Right cardiac atrium (tissue), 5 donors: ENCODE measurements around the gene DIP2C. TPM values are rescaled to one million over a fixed set of nuclear protein-coding genes. Genes with fewer than 3 reads are reported as not detected.

ENCODE experiments used
- ATAC-seq, 2 donors: fragments of 200-7000 bp; cut with Tn5 transposase; one replicate each; pipeline versions ENCODE4 v1.8.0 to v1.9.1; 2020; ENCODE audit warnings: moderate library complexity in 2 of 2, mild to moderate bottlenecking in 1 of 2
- DNase-seq, 3 donors: peaks; one replicate each; pipeline ENCODE4 v3.0.0-alpha.2; 2020
- H3K27ac ChIP-seq: one replicate; pipeline ENCODE4 v1.5.1; 2013; ENCODE audit warnings: mild to moderate bottlenecking, low read length, control low read depth, moderate library complexity
- H3K27me3 ChIP-seq: one replicate; pipeline ENCODE4 v1.6.1; 2013; ENCODE audit not compliant: control insufficient read depth, insufficient read depth
- H3K4me1 ChIP-seq: one replicate; pipeline ENCODE4 v1.6.1; 2013; ENCODE audit warnings: low read length; ENCODE audit not compliant: control insufficient read depth, insufficient read depth
- H3K4me3 ChIP-seq: one replicate; pipeline ENCODE4 v1.5.1; 2013; ENCODE audit warnings: low read length, control low read depth
- H3K9me3 ChIP-seq: one replicate; pipeline ENCODE4 v1.6.1; 2013; ENCODE audit warnings: low read length; ENCODE audit not compliant: control insufficient read depth
- WGBS: extraction: QIAGEN DNeasy Blood & Tissue Kit; methylation state at CpG from one replicate; pipeline ENCODE4 v1.1.7; 2013; 5-methylcytosine and 5-hydroxymethylcytosine counted together
- intact Hi-C, 4 donors: fragments of 100-400 bp; cut with DNase I; formaldehyde crosslinking; loops; one replicate each; pipeline versions ENCODE4 v1.11.0 to v1.14.0; 2022 to 2023
- polyA plus RNA-seq: library from polyadenylated mRNA; stranded (reverse); fragments of 200-250 nt; gene quantifications from one replicate; pipeline ENCODE4 v1.2.3, GENCODE V29; 2013
- total RNA-seq, 4 donors: library from RNA; stranded (reverse); fragmentation: NEBNext Ultra II Directional; extraction: Animal tissue kit (Norgen Biotek cat#: 25700); gene quantifications; one replicate each; pipeline ENCODE4 v1.2.1, GENCODE V29; 2021
- donor health status: healthy with polysubstance abuse.
- donor health status: DM: no; HTN: yes; CAD: no.
- donor health status: DM: no; HTN: no; CAD: no.
- donor health status: DM: no; HTN: yes; CAD: no; lungs with severe emphysema.
- donor health status: DM: yes; HTN: yes; CAD: no.

The DIP2C gene
- total and polyA plus RNA-seq, 5 donors: 7.9 to 31.5 (median 25.5) TPM

DNA sequence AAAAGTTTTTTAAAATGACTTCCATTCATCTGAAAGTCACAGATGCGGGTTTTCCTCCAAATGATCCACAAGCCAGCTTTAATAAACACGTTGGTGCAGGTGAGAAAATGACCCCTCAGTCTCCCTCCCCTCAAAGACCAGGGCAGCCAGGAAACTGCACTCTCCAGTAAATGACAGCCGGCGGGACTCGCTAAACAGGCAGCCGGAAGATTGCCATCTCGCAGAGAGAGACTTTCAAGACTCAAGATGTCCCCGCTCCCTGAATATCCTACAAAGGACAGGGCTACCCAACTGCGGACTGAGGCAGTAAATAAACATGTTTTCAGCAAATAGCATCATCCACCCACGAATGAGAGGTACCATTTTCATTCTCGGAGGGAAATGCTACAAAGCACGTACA is 116.8 kb downstream of the DIP2C start:
- no peak for ATAC-seq
- Histone ChIP-seq H3K27ac (no peak overlapping the region), H3K4me1 (peaks cover 4% of the 10 kb centered on the region), H3K27me3 (no peaks in the 10 kb centered on the region), H3K4me3 (no peak overlapping the region), H3K9me3 (no peaks in the 10 kb centered on the region)
- no peak for DNase-seq
- 88% methylated on average over 12 of the region's 12 CpGs for WGBS
- intact Hi-C loops: no loop called here

DNA sequence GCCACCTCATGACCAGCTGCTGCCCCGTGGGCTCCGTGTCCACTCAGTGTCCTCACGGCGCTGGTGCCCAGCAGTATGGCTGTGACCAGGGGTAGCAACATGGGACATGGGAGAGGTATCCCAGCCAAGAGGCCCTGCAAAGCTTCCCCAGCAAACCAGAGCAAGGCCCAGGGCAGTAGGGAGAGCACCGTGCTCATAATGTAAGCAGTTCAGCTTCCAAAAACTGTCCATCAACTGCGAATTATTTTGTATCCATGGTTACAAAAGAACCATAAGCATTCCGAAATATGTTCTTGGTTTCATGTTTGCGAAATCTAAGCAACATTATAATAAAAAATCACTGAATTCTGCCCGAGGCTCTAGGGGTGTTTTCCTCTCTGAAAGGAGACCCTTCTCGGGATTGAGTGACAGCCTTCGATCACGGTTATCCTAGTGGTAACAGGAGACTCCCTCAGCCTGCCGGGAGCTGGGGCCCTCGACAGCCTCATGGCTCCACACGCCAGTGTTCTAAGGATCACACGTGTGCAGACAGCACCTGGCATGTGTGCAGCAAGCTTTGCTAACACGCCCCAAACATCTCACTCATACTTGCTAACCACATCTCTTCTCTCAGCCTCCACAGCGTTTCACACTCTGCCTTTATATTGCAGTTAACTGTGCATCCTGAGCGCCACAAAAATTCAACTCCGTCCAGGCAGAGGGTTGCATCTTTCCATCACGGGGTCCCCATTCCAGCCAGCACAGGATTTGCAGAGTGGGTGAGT is 117.6 kb downstream of the DIP2C start:
- no peak overlapping the region for H3K27ac ChIP-seq
- 86% methylated on average over 21 of the region's 21 CpGs for WGBS
- H3K9me3 ChIP-seq: no peaks in the 10 kb centered on the region
- intact Hi-C loops: no loop called here
- ATAC-seq (no peak), DNase-seq (no peak)
- H3K27me3 ChIP-seq: no peaks in the 10 kb centered on the region
- peaks cover 4% of the 10 kb centered on the region for H3K4me1 ChIP-seq
- no peak overlapping the region for H3K4me3 ChIP-seq

DNA sequence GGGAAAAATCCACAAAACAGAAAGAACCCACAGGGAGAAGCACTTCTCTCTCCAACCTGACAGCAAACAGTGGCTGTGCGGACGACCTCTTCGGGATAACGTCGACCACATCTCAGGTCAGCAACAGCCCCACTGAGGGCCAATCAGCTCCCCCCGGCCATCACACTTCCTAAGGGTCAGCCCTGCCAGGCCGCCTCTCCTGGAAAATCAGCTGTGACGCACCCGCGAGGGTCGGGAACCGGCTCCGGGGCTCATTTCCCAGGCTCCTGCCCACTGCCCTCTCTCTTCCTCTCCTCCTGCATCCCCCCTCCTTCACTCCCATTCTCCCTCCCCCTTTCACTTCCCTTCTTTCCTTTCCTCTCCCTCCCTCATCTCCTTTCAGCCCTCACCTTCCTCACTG is 118.3 kb downstream of the DIP2C start:
- Histone ChIP-seq H3K9me3 (no peaks in the 10 kb centered on the region), H3K4me3 (no peak overlapping the region), H3K27ac (no peak overlapping the region), H3K27me3 (no peaks in the 10 kb centered on the region), H3K4me1 (peaks cover 4% of the 10 kb centered on the region)
- ATAC-seq: no peak
- 70% methylated on average over 13 of the region's 13 CpGs for WGBS
- intact Hi-C loops: no loop called here
- no peak for DNase-seq

DNA sequence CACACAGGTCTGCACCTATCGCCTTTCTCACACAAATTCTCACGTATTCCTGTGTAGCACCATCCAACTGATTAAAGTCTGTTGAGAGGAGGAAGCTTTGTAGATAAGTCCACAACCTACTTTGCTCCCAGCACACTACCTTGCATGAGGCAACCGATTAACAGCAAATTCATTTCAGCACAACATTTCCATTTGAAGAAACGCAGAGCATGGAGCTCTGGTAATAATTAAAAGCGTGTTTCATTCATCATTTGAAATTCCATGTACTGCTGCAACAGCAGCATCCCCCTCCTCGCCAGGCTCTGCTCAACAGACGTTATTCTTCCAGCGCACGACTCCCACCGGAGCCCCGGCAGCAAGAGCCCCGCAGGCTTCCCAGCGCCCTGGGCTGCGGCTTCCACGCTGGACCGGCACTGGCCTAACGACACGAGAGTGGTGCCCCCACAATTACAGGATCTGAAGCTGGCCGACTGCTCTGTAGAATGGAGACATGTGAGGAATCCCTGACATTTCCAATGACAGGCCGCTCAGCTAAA is 118.8 kb downstream of the DIP2C start:
- H3K4me3 ChIP-seq: no peak overlapping the region
- DNase-seq: no peak
- H3K9me3 ChIP-seq: no peaks in the 10 kb centered on the region

DNA sequence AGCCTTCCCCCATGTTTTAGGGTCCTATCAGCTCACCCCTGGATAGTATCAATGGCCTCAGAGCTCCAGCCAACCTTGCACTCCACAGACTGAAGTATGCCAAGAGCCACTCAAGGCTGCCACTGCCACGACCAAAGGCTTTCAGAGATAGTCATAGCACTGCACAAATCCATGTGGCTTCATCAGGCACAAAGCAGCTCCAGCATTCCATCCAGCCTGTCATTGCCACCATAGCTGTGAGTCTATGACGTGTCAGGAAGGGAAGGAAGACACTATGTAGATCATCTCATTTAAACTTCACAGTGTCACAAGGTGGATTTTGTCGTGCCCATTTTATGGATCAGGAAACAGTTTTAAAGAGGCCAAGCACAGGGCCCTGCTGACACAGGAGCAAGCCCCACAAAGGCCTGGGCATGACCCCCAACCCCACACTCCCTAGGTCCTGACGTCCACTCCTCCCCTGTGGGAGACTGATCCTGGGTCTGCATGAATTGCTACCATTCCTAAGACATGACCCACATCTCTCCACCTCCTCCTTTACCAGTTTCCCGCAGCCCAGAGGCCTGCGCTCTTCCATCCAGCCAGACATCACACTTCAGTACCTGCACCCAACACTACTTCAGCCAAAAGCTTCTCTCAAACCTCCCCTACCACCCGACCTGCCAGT is 119.4 kb downstream of the DIP2C start:
- no peak overlapping the region for H3K27ac ChIP-seq
- H3K27me3 ChIP-seq: no peaks in the 10 kb centered on the region
- ATAC-seq (no peak), DNase-seq (no peak)
- H3K9me3 ChIP-seq: no peaks in the 10 kb centered on the region
- intact Hi-C loops: no loop called here
- H3K4me3 ChIP-seq: no peak overlapping the region
- WGBS: 93% methylated on average over 7 of the region's 7 CpGs
- peaks cover 1% of the 10 kb centered on the region for H3K4me1 ChIP-seq

More for the DNA sequence above, 118.8 kb downstream of the DIP2C start:
- intact Hi-C loops: no loop called here
- Histone ChIP-seq H3K27me3 (no peaks in the 10 kb centered on the region), H3K4me1 (peaks cover 4% of the 10 kb centered on the region), H3K27ac (no peak overlapping the region)
- 86% methylated on average over 20 of the region's 20 CpGs for WGBS
- ATAC-seq: no peak

DNA sequence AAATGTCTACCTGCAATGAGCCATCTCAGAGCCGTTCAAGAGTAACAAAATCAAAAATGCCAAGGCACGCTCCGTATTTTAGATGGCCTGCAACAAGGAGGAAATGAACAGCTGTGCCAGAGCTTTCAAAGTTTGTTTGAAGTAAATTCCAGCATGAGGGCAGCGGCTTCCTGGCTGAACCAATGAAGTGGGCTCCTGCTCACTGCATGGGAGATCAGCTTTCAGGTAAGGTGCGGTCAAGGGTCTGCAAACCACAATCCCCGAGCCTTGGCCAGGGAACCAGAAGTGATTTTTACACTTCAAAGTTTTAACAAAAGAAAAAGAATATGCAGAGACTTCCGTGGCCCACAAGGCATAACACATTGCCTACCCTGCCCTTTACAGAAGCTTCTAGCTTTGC is 120.6 kb downstream of the DIP2C start:
- WGBS: 97% methylated on average over 7 of the region's 7 CpGs
- no peak for ATAC-seq
- peaks cover 1% of the 10 kb centered on the region for H3K4me1 ChIP-seq
- H3K27ac ChIP-seq: no peak overlapping the region
- no peak overlapping the region for H3K4me3 ChIP-seq
- DNase-seq: no peak
- intact Hi-C loops: no loop called here
- H3K9me3 ChIP-seq: no peaks in the 10 kb centered on the region
- H3K27me3 ChIP-seq: no peaks in the 10 kb centered on the region

DNA sequence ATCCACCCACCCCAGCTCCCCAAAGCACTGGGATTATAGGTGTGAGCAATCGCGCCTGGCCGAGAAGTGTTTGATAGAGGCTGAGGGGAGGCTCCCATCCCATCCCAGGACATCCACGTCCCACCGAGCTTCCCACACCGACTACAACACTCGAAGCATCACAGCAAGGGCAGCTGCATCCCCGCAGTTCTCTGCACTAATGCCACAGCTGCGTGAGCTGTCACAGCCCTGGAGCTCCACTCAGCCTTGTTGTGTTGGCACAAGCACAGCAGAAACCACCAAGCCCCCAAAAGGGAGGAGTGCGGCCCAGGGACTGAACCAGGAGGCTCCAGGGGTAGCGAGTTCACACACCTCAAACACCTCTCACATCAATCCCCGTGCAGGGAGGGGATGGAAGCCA is 121.6 kb downstream of the DIP2C start:
- intact Hi-C loops: no loop called here
- peaks cover 3% of the 10 kb centered on the region for H3K4me1 ChIP-seq
- no peaks in the 10 kb centered on the region for H3K9me3 ChIP-seq
- H3K4me3 ChIP-seq: no peak overlapping the region
- H3K27me3 ChIP-seq: no peaks in the 10 kb centered on the region
- no peak for ATAC-seq
- no peak overlapping the region for H3K27ac ChIP-seq
- DNase-seq: no peak
- 94% methylated on average over 12 of the region's 12 CpGs for WGBS

DNA sequence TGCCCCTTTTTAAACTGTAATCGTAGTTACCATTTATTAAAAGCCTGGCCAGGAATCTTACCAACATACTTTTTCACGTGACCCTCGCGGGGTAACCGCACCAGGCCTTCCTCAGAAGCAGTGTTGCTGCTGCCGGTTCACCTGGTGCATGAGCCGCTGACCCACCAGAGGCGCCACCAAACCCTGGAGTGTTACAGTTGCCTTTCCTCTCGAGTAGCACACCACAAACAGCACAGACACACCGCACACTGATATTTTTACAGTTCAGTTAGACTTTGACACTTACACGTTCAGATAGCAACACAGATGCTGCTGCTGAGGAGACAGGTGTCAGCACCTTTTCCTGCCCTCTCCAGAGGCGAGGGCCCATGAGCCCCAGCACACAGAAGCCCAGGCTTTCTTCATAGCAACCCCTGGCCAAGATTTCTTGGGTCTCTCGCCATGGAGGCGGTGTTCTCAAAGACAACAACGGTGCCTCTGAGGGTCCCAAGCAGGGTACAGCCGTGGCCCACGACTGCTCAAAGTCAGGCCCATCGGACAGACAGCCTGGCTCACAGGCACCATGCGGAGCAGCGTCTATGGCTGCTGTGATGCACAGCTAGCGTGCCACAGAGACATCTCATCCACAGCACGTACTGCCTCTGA is 123.1 kb downstream of the DIP2C start:
- Histone ChIP-seq H3K4me1 (peaks cover 6% of the 10 kb centered on the region), H3K4me3 (no peak overlapping the region), H3K27me3 (no peaks in the 10 kb centered on the region), H3K9me3 (no peaks in the 10 kb centered on the region), H3K27ac (no peak overlapping the region)
- DNase-seq (no peak), ATAC-seq (no peak)
- 92% methylated on average over 22 of the region's 22 CpGs for WGBS
- intact Hi-C loops: no loop called here

DNA sequence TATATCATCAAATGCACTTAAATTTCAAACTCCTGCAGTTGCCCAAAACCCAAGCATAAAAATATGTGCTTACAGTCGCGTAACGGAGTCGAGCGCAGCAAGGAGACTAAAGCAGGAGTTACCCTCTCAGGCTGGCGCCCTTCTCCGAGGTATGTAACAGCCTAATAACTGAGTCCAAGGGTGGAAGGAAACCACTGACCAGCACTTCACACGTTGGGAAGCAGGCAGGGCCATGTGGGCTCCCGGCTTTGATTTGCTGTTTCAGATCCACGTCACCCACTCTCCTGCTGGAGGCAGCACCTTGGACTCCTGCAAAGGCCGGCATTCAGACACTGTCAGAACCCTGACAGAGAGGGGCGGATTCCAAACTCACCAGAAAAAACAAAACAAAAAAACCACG is 123.8 kb downstream of the DIP2C start:
- no peak for DNase-seq
- H3K4me1 ChIP-seq: peaks cover 8% of the 10 kb centered on the region

DNA sequence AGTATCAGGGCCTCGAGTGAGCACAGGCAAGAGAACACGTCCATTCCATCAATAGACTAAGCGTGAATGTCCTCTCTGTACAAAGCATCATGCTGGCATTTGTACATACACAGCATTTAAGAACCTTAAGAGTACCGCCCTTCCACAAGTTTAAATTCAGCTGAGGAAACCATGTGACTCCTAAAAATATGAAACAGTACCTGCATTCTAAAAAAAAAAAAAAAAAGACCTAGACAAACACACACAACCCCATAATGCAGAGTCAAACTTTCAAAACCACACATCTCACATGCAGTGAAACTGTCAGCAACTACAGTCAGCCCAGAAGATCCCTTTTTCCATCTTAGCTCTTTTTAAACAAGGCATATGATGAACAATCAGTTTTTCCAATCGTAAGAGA is 124.3 kb downstream of the DIP2C start:
- intact Hi-C loops: no loop called here
- Histone ChIP-seq H3K27me3 (no peaks in the 10 kb centered on the region), H3K9me3 (no peaks in the 10 kb centered on the region), H3K4me1 (peaks cover 8% of the 10 kb centered on the region), H3K4me3 (no peak overlapping the region), H3K27ac (no peak overlapping the region)
- no peak for ATAC-seq
- WGBS: 94% methylated on average over 5 of the region's 5 CpGs
- DNase-seq: no peak

More for the DNA sequence above, 123.8 kb downstream of the DIP2C start:
- WGBS: 87% methylated on average over 13 of the region's 13 CpGs
- no peak for ATAC-seq
- no peaks in the 10 kb centered on the region for H3K27me3 ChIP-seq
- no peak overlapping the region for H3K27ac ChIP-seq
- no peaks in the 10 kb centered on the region for H3K9me3 ChIP-seq
- intact Hi-C loops: no loop called here
- H3K4me3 ChIP-seq: no peak overlapping the region

DNA sequence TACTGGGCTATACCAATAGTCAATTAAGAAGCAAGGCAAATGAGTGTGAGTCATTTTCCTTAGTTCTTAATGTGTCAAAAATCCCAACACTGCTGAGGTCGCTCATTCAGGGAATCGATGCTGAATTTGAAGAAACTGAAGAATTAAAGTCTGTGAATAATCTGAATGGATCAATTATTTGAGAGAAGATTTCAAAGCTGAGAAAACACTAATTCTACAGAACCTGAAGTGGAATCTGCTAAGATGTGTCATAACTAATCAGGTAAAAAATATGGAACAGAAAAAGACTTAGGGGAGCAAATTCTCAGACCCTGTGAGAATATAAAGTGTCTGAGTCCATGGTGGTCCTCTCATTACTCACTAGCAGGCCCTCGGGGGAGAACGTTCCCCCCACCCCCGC is 125.6 kb downstream of the DIP2C start:
- peaks cover 8% of the 10 kb centered on the region for H3K4me1 ChIP-seq
- ATAC-seq (no peak), DNase-seq (no peak)

More for the DNA sequence above, 125.6 kb downstream of the DIP2C start:
- Histone ChIP-seq H3K9me3 (no peaks in the 10 kb centered on the region), H3K27me3 (no peaks in the 10 kb centered on the region), H3K4me3 (no peak overlapping the region), H3K27ac (no peak overlapping the region)
- 98% methylated on average over 5 of the region's 5 CpGs for WGBS
- intact Hi-C loops: no loop called here
